RWPE2 (cell line): ENCODE data around the gene BBX.

ENCODE experiments used
- ATAC-seq: fragments of 200-7000 bp; cut with Tn5 transposase; 3 replicates; pipeline ENCODE4 v1.9.1; 2021; ENCODE audit warnings: low read depth
- DNase-seq: peaks from one replicate; pipeline ENCODE4 v3.0.0-alpha.2; 2020; ENCODE audit warnings: low spot score
- H3K27ac ChIP-seq: fragments of 450-650 bp; 2 replicates; pipeline ENCODE4 v1.5.1; 2017; ENCODE audit warnings: mild to moderate bottlenecking; ENCODE audit not compliant: poor library complexity, severe bottlenecking
- H3K27me3 ChIP-seq: fragments of 250-450 bp; sonication (Bioruptor Pico); 2 replicates; pipeline ENCODE4 v1.5.1; 2021; ENCODE audit warnings: mild to moderate bottlenecking, moderate library complexity; ENCODE audit not compliant: insufficient read depth, poor library complexity, severe bottlenecking
- H3K36me3 ChIP-seq: fragments of 250-450 bp; sonication (Bioruptor Pico); 2 replicates; pipeline ENCODE4 v1.5.1; 2020; ENCODE audit warnings: low read depth, mild to moderate bottlenecking, moderate library complexity
- H3K4me1 ChIP-seq: fragments of 250-450 bp; sonication (Bioruptor Pico); 2 replicates; pipeline ENCODE4 v1.5.1; 2021; ENCODE audit warnings: mild to moderate bottlenecking, moderate library complexity; ENCODE audit not compliant: insufficient read depth, poor library complexity, severe bottlenecking
- H3K4me3 ChIP-seq: fragments of 250-450 bp; sonication (Bioruptor Pico); 2 replicates; pipeline ENCODE4 v1.5.1; 2021; ENCODE audit warnings: mild to moderate bottlenecking, moderate library complexity; ENCODE audit not compliant: severe bottlenecking
- H3K9me3 ChIP-seq: fragments of 250-450 bp; sonication (Bioruptor Pico); 2 replicates; pipeline ENCODE4 v1.5.1; 2021; ENCODE audit warnings: mild to moderate bottlenecking, moderate library complexity; ENCODE audit not compliant: severe bottlenecking
- TF ChIP-seq, protein P1 (sequence below): fragments of 450-650 bp; IDR thresholded peaks from one replicate; pipeline ENCODE4 v1.5.1; 2017; ENCODE audit warnings: mild to moderate bottlenecking, moderate library complexity; ENCODE audit not compliant: poor library complexity, severe bottlenecking

BBX gene

DNA sequence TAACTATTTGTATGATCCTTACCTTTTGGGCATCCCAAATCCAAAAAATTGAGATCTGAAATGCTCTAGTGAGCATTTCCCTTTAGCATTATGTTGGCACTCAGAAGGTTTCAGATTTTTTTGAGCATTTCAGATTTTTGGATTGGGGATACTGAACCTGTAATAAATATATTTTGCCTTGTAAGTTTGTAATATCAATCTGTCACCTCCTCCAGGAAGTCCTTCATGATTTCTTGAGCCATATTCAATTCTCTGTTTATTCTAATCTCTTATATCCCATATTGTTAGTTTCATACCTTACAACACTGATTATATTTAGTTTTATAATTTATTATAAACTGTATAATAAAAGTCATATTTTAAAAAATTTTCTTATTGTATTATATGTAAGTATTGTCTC, 215.2 kb downstream of the BBX start:
- no peak for ATAC-seq
- H3K27ac ChIP-seq, result no peak overlapping the region
- peaks cover 2% of the 10 kb centered on the region for H3K4me1 ChIP-seq
- H3K27me3 ChIP-seq, result no peaks in the 10 kb centered on the region
- no peak overlapping the region for H3K4me3 ChIP-seq
- no peaks in the 10 kb centered on the region for H3K9me3 ChIP-seq
- no peak for DNase-seq
- peaks cover 12% of the 10 kb centered on the region for H3K36me3 ChIP-seq
- TF ChIP-seq, protein P1, sequence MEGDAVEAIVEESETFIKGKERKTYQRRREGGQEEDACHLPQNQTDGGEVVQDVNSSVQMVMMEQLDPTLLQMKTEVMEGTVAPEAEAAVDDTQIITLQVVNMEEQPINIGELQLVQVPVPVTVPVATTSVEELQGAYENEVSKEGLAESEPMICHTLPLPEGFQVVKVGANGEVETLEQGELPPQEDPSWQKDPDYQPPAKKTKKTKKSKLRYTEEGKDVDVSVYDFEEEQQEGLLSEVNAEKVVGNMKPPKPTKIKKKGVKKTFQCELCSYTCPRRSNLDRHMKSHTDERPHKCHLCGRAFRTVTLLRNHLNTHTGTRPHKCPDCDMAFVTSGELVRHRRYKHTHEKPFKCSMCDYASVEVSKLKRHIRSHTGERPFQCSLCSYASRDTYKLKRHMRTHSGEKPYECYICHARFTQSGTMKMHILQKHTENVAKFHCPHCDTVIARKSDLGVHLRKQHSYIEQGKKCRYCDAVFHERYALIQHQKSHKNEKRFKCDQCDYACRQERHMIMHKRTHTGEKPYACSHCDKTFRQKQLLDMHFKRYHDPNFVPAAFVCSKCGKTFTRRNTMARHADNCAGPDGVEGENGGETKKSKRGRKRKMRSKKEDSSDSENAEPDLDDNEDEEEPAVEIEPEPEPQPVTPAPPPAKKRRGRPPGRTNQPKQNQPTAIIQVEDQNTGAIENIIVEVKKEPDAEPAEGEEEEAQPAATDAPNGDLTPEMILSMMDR, result no peak

DNA sequence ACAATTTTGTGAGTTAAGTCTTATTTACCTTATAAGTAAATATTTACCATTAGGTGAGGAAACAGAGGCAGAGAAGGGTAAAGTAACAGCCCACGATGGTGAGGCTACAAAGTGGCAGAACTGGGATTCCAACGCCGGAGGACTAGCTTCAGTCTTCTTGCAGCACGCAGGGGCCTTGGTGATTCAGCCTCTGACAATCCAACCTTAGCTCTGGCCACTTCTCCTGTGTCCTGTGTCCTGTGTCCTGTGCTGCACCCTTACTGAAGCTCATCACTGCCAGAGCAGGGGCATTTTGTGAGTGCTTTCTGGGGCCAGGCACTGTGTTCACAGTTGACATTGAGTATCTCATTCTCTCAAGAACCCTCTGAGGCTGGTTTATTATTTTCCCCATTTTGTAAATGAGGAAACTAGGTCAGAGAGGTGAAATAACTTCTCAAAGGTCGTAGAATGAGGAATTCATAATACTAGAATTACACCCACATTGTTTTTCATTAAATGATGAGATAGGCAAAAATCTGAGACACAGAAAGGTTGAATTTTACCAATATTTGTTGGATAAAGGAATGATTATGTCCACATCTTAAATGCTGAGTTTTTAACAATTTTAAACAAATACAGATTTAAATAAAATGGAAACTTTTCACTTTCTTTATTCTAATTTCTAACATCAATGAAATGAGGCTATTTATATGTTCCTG, 215.9 kb downstream of the BBX start:
- TF ChIP-seq, protein P1, result no peak
- peaks cover 12% of the 10 kb centered on the region for H3K36me3 ChIP-seq
- DNase-seq, result no peak
- no peak for ATAC-seq
- H3K4me1 ChIP-seq, result peaks cover 2% of the 10 kb centered on the region
- H3K9me3 ChIP-seq, result no peaks in the 10 kb centered on the region
- H3K27me3 ChIP-seq, result no peaks in the 10 kb centered on the region
- no peak overlapping the region for H3K4me3 ChIP-seq
- H3K27ac ChIP-seq, result no peak overlapping the region

DNA sequence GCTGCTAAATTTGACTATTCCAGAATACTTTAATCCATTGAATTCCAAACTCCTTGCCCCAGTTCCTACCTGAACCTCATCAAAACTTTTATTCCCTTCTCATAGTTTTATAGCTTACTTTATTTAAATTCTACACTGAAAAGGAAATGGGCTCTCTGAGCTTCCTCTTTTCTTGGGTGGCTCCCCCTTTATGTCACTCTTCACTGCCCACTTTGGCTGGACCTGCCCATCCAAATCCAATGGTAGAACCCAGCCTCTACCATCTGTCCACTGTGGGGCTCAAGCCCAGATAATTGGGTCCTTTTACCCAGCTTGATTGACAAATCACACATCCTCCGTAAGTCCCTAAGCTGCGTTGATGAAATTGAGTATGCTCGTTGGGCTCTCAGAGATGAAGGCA, 216.5 kb downstream of the BBX start:
- DNase-seq, result no peak
- H3K9me3 ChIP-seq, result no peaks in the 10 kb centered on the region

DNA sequence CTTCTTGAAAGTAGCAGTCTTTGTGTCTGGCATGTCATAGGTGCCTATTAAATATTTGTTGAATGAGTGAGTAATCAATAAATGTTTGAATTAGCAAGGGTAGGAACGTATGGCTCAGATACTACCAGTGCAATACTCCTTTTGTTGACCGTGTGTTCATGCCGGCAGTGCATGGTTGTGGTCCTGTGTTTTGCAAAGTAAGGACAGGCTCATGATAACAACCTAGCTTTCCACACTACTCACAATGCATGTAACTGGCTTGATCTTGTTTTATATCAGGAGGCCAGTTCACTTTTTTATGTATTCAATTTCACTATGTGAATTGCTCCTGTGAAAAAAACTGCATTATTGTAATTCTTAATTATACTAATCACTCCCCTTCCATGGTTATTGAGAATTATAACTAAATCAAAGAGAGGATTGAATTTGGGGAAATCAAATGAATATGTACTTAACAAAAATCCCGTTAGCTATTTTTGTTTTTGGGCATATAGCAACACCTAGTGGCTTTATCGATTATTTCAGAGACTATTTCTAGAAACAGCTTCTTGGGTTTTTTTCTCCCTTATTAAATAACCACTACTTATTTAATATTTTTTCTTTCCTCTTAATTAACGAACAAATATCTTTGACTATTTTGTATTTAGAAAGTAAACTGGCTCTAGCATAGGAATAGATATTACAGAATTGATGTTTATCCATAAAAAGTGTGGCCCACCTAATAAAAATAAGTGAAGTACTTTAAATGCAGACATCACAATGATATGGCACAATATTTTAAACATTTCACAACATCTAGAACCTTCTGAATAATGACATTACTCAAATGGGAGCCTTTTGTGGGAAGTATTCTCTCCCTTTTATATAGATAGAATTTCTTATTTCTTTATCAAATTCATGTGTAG, 218.5 kb downstream of the BBX start:
- H3K4me1 ChIP-seq, result peaks cover 2% of the 10 kb centered on the region
- no peaks in the 10 kb centered on the region for H3K9me3 ChIP-seq
- TF ChIP-seq, protein P1, result peak; percentile 85
- H3K27ac ChIP-seq, result no peak overlapping the region
- H3K27me3 ChIP-seq, result no peaks in the 10 kb centered on the region
- H3K4me3 ChIP-seq, result no peak overlapping the region
- H3K36me3 ChIP-seq, result peaks cover 14% of the 10 kb centered on the region; the same call in 1 of the 2 replicates
- DNase-seq (no peak), ATAC-seq (no peak; the same call in 2 of the 3 replicates)

More for the DNA sequence above, 216.5 kb downstream of the BBX start:
- H3K36me3 ChIP-seq, result peaks cover 12% of the 10 kb centered on the region
- no peaks in the 10 kb centered on the region for H3K27me3 ChIP-seq
- H3K4me3 ChIP-seq, result no peak overlapping the region
- H3K27ac ChIP-seq, result no peak overlapping the region
- TF ChIP-seq, protein P1, result no peak
- no peak for ATAC-seq
- peaks cover 2% of the 10 kb centered on the region for H3K4me1 ChIP-seq
